B cell (primary cell): Measurements from ENCODE around the gene SLC19A1. TPM values are rescaled to one million over a fixed set of nuclear protein-coding genes. Genes with fewer than 3 reads are reported as not detected.

Experiments used
- ATAC-seq: fragments of 200-7000 bp; cut with Tn5 transposase; one replicate; pipeline ENCODE4 v1.10.0; 2021; ENCODE audit warnings: low read depth, mild to moderate bottlenecking, moderate number of reproducible peaks, moderate library complexity
- CTCF ChIA-PET: fragments of 350-600 bp; sonication (Branson Sonifier 250); formaldehyde crosslinking; loops from one replicate; lab custom pipeline; 2021; ENCODE audit warnings: antibody characterized with exemption, inconsistent platforms; lab: Charles Lee
- POLR2A ChIA-PET: fragments of 350-600 bp; sonication (Branson Sonifier 250); formaldehyde crosslinking; loops from one replicate; lab custom pipeline; 2021; ENCODE audit warnings: antibody characterized with exemption; lab: Charles Lee
- DNase-seq: peaks from one replicate; pipeline ENCODE4 v3.0.0; 2013
- H2AFZ ChIP-seq: 2 replicates; pipeline ENCODE4 v1.6.1; 2012; ENCODE audit warnings: mild to moderate bottlenecking, low read depth, low read length; ENCODE audit not compliant: insufficient read depth, poor library complexity, severe bottlenecking
- H3K27ac ChIP-seq, 2 donors: 1 replicate in 1 of 2; 2 replicates in 1 of 2; pipeline ENCODE4 v1.5.1; 2012 to 2013; ENCODE audit warnings: low read length in 2 of 2, mild to moderate bottlenecking in 2 of 2, moderate library complexity in 1 of 2
- H3K27me3 ChIP-seq, 4 experiments: fragments of 200-600 bp in 1 of 4; sonication (generic) in 1 of 4; replicated peaks in 1 of 4; 1 replicate in 2 of 4; 2 replicates in 2 of 4; pipeline versions ENCODE4 v1.6.1 to v1.7.0; 2013 to 2016; ENCODE audit warnings: low read length in 3 of 4, mild to moderate bottlenecking in 2 of 4, mixed read lengths in 1 of 4, moderate library complexity in 1 of 4; ENCODE audit not compliant: insufficient read depth in 4 of 4, control insufficient read depth in 3 of 4; ENCODE audit errors: control extremely low read depth in 1 of 4
- H3K36me3 ChIP-seq, 2 experiments: replicated peaks in 1 of 2; 1 replicate in 1 of 2; 2 replicates in 1 of 2; pipeline versions ENCODE4 v1.6.1 to v1.7.1; 2013; ENCODE audit warnings: low read length in 1 of 2; ENCODE audit not compliant: insufficient read depth in 2 of 2, control insufficient read depth in 1 of 2; ENCODE audit errors: control extremely low read depth in 1 of 2, extremely low read depth in 1 of 2
- H3K4me1 ChIP-seq, 2 donors: fragments of 200-600 bp in 1 of 2; sonication (generic) in 1 of 2; 1 replicate in 1 of 2; 2 replicates in 1 of 2; pipeline versions ENCODE4 v1.5.1 to v1.6.1; 2013 to 2017; ENCODE audit warnings: low read length in 2 of 2; ENCODE audit not compliant: control insufficient read depth in 2 of 2, insufficient read depth in 2 of 2
- H3K4me2 ChIP-seq: replicated peaks from 2 replicates; pipeline ENCODE3; 2012; ENCODE audit warnings: mild to moderate bottlenecking, low read depth, low read length; ENCODE audit not compliant: poor library complexity, severe bottlenecking
- H3K4me3 ChIP-seq, 5 experiments: fragments of 200-600 bp in 1 of 5; sonication (generic) in 1 of 5; 1 replicate in 3 of 5; 2 replicates in 2 of 5; pipeline versions ENCODE4 v1.5.1 to v1.7.0; 2011 to 2016; ENCODE audit warnings: low read length in 4 of 5, mild to moderate bottlenecking in 4 of 5, low read depth in 2 of 5, control low read depth in 1 of 5, moderate library complexity in 1 of 5; ENCODE audit not compliant: insufficient read depth in 1 of 5; ENCODE audit errors: control extremely low read depth in 1 of 5, extremely low read depth in 1 of 5
- H3K79me2 ChIP-seq: fragments of 200-600 bp; sonication (generic); one replicate; pipeline ENCODE4 v1.6.0; 2016; ENCODE audit warnings: low read length; ENCODE audit not compliant: control insufficient read depth, insufficient read depth
- H3K9ac ChIP-seq: fragments of 200-600 bp; sonication (generic); 2 replicates; pipeline ENCODE4 v1.6.1; 2017; ENCODE audit warnings: mild to moderate bottlenecking, low read length, moderate library complexity
- H3K9me3 ChIP-seq, 3 donors: one replicate each; pipeline versions ENCODE4 v1.6.1 to v1.7.1; 2013; ENCODE audit warnings: low read length in 2 of 3; ENCODE audit not compliant: control insufficient read depth in 2 of 3, insufficient read depth in 1 of 3; ENCODE audit errors: control extremely low read depth in 1 of 3
- H4K20me1 ChIP-seq: 2 replicates; pipeline ENCODE4 v1.6.0; 2012; ENCODE audit warnings: mild to moderate bottlenecking, low read length; ENCODE audit not compliant: insufficient read depth, control insufficient read depth, poor library complexity, severe bottlenecking
- H3K27ac Mint-ChIP-seq: one replicate; pipeline ENCODE4 v1.8.0; 2021; ENCODE audit warnings: mixed read lengths
- H3K27me3 Mint-ChIP-seq: one replicate; pipeline ENCODE4 v1.8.0; 2021; ENCODE audit warnings: mixed read lengths
- H3K4me1 Mint-ChIP-seq: one replicate; pipeline ENCODE4 v1.8.0; 2021; ENCODE audit warnings: mixed read lengths
- H3K4me3 Mint-ChIP-seq: one replicate; pipeline ENCODE4 v1.8.0; 2021; ENCODE audit warnings: mixed read lengths
- H3K9me3 Mint-ChIP-seq: one replicate; pipeline ENCODE4 v1.8.0; 2022; ENCODE audit warnings: mixed read lengths; ENCODE audit not compliant: insufficient read depth
- EZH2 ChIP-seq: IDR thresholded peaks from 2 replicates; pipeline ENCODE4 v1.6.1; 2012; ENCODE audit warnings: borderline replicate concordance, low read depth, mild to moderate bottlenecking, moderate library complexity, low read length; ENCODE audit not compliant: insufficient read depth, poor library complexity, severe bottlenecking
- WGBS: methylation state at CpG from one replicate; pipeline ENCODE4 v1.1.5; 2013; ENCODE audit warnings: missing lambda C conversion rate; ENCODE audit not compliant: insufficient coverage; 5-methylcytosine and 5-hydroxymethylcytosine counted together
- intact Hi-C: fragments of 100-400 bp; cut with micrococcal nuclease; formaldehyde crosslinking; loops from one replicate; pipeline ENCODE4 v1.10.0; 2022
- polyA plus RNA-seq: library from polyadenylated mRNA; depleted of rRNA; stranded (reverse); fragments of >200 nt; gene quantifications from 2 replicates; pipeline ENCODE4 v1.2.3, GENCODE V29; 2012
- total RNA-seq, 2 donors: library from RNA; stranded (reverse); fragments of 120-200 nt in 1 of 2; gene quantifications; 1 replicate in 1 of 2; 2 replicates in 1 of 2; pipeline versions ENCODE4 v1.2.3 to v1.2.4, GENCODE V29; 2013 to 2022
- TF ChIP-seq, protein P1 (sequence below): fragments of 200-600 bp; IDR thresholded peaks from one replicate; pipeline ENCODE4 v1.8.0; 2022; ENCODE audit warnings: antibody characterized with exemption, mild to moderate bottlenecking

Gene SLC19A1
- total and polyA plus RNA-seq, 2 donors (not counting 1 experiment from before 2014, with no cell fraction given) = 8.7 to 10.1 TPM

DNA sequence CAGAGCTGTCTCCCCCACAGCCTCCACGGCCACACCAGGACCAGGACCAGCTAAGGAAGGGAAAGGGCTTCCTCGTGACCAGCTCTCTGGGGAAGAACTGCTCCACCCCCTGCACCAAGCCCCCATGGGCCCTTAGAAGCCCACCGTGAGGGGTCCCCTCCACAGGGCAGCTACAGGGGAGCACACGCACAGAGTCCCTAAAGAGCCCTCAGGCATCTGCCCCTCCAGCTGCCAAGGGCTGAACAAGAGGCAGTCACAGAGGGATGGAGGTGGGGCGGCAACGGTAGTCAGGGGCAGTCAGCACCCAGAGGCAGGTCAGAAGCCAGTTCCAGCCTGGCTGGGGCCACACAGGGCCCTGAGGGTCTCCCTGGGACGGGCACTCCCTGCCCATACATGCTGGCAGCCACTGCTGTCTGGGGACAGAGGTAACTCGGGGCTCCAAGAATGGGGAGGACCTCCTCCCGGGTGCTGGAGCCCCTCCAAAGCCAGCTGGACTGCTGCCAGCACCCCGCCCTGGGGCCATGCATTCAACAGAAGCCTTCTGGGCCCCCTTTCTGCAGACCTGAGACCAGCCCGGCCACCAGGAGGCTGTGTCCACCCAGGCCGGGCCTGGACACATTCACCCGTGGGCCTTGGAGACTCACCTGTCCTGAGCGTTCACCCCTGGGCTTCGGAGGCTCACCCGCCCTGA, 18.7 kb downstream of the SLC19A1 start:
- H3K79me2 ChIP-seq = no peaks in the 10 kb centered on the region
- no peaks in the 10 kb centered on the region for H4K20me1 ChIP-seq
- ChIA-PET CTCF (no interaction called here), POLR2A (no interaction called here)
- no peak overlapping the region for H3K9ac ChIP-seq
- DNase-seq (no peak), ATAC-seq (no peak)
- H3K36me3 ChIP-seq = peaks cover 2 to 11% of the 10 kb centered on the region in 2 experiments
- intact Hi-C loops = no loop called here
- H3K4me2 ChIP-seq = no peak overlapping the region
- H3K27me3 ChIP-seq = no peaks in the 10 kb centered on the region
- no peak overlapping the region for H3K27ac ChIP-seq
- Mint-ChIP-seq H3K4me1 (no peaks in the 10 kb centered on the region), H3K4me3 (no peak overlapping the region), H3K9me3 (peaks cover 9% of the 10 kb centered on the region), H3K27ac (no peak overlapping the region), H3K27me3 (no peaks in the 10 kb centered on the region)
- H2AFZ ChIP-seq = no peak overlapping the region
- TF ChIP-seq, protein P1, sequence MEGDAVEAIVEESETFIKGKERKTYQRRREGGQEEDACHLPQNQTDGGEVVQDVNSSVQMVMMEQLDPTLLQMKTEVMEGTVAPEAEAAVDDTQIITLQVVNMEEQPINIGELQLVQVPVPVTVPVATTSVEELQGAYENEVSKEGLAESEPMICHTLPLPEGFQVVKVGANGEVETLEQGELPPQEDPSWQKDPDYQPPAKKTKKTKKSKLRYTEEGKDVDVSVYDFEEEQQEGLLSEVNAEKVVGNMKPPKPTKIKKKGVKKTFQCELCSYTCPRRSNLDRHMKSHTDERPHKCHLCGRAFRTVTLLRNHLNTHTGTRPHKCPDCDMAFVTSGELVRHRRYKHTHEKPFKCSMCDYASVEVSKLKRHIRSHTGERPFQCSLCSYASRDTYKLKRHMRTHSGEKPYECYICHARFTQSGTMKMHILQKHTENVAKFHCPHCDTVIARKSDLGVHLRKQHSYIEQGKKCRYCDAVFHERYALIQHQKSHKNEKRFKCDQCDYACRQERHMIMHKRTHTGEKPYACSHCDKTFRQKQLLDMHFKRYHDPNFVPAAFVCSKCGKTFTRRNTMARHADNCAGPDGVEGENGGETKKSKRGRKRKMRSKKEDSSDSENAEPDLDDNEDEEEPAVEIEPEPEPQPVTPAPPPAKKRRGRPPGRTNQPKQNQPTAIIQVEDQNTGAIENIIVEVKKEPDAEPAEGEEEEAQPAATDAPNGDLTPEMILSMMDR = no peak
- no peak for TF ChIP-seq EZH2
- peaks cover 6 to 16% (median 8%) of the 10 kb centered on the region in 3 donors for H3K9me3 ChIP-seq
- no peak overlapping the region for H3K4me3 ChIP-seq
- WGBS = 98% methylated on average over 12 of the region's 16 CpGs
- no peaks in the 10 kb centered on the region for H3K4me1 ChIP-seq

DNA sequence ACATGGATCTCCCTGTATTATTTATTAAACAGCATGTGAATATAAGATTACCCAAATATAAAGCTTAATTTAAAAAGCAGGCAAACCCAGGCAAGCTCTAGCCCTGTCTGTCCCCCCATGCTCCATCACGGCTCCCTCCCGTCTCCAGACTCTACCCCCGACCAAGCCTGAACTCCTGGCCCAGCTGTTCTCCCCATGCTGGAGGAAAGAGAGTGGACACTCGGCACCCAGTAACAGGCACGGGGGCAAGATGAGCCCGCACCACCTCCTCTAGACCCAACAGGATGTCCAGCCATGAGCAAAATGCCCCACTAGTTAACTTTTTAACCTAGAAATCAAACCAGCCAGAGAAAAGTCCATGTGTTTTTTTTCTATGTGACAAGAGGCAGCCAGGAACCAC, 19.3 kb downstream of the SLC19A1 start:
- Histone ChIP-seq H3K4me1 (no peaks in the 10 kb centered on the region), H3K4me2 (no peak overlapping the region), H4K20me1 (no peaks in the 10 kb centered on the region), H3K9ac (no peak overlapping the region), H3K9me3 (peaks cover 6 to 20% (median 8%) of the 10 kb centered on the region in 3 donors), H3K36me3 (peaks cover under 1 to 11% of the 10 kb centered on the region in 2 experiments), H3K79me2 (no peaks in the 10 kb centered on the region), H3K27me3 (no peaks in the 10 kb centered on the region), H3K4me3 (no peak overlapping the region), H2AFZ (no peak overlapping the region), H3K27ac (no peak overlapping the region)
- ChIA-PET CTCF (no interaction called here), POLR2A (no interaction called here)
- Mint-ChIP-seq H3K27me3 (no peaks in the 10 kb centered on the region), H3K4me1 (no peaks in the 10 kb centered on the region), H3K27ac (no peak overlapping the region), H3K4me3 (no peak overlapping the region), H3K9me3 (peaks cover 12% of the 10 kb centered on the region)
- 97% methylated on average over 3 of the region's 6 CpGs for WGBS
- ATAC-seq (no peak), DNase-seq (no peak)
- intact Hi-C loops = no loop called here
- TF ChIP-seq EZH2 = no peak
- TF ChIP-seq, protein P1 = no peak
